Thoracic aorta (tissue), 2 donors: ENCODE measurements around the gene ITGA5. TPM values are rescaled to one million over a fixed set of nuclear protein-coding genes. Genes with fewer than 3 reads are reported as not detected.

Experiments used
- ATAC-seq: fragments of 150-250 bp; one replicate; pipeline ENCODE4 v1.8.0; 2017; ENCODE audit warnings: low read depth; ENCODE audit not compliant: insufficient number of reproducible peaks, low FRiP score
- DNase-seq: peaks from one replicate; pipeline ENCODE4 v3.0.0-alpha.2; 2020; ENCODE audit warnings: low spot score
- H3K27ac ChIP-seq, 2 donors: fragments of 200-600 bp; sonication (generic); 1 replicate in 1 of 2; 2 replicates in 1 of 2; pipeline ENCODE4 v1.5.1; 2016; ENCODE audit warnings: mild to moderate bottlenecking in 2 of 2, moderate library complexity in 2 of 2
- H3K27me3 ChIP-seq: fragments of 200-600 bp; sonication (generic); replicated peaks from 2 replicates; pipeline ENCODE4 v1.6.0; 2016; ENCODE audit warnings: mild to moderate bottlenecking; ENCODE audit not compliant: insufficient read depth
- H3K36me3 ChIP-seq: fragments of 200-600 bp; sonication (generic); one replicate; pipeline ENCODE4 v1.5.1; 2016
- H3K4me1 ChIP-seq, 2 donors: fragments of 200-600 bp; sonication (generic); 1 replicate in 1 of 2; 2 replicates in 1 of 2; pipeline versions ENCODE4 v1.5.1 to v1.6.0; 2016; ENCODE audit warnings: low read depth in 2 of 2, mild to moderate bottlenecking in 1 of 2; ENCODE audit not compliant: control insufficient read depth in 1 of 2
- H3K4me3 ChIP-seq: fragments of 200-600 bp; sonication (generic); 2 replicates; pipeline ENCODE4 v1.5.1; 2016; ENCODE audit warnings: mild to moderate bottlenecking
- H3K9me3 ChIP-seq: fragments of 200-600 bp; sonication (generic); 2 replicates; pipeline ENCODE4 v1.5.1; 2016
- CTCF ChIP-seq: fragments of 200-600 bp; sonication (generic); IDR thresholded peaks from one replicate; pipeline ENCODE4 v1.5.1; 2019; ENCODE audit warnings: antibody characterized with exemption
- total RNA-seq, 2 donors: library from RNA; depleted of rRNA; stranded (reverse); fragments of >200 nt; gene quantifications; one replicate each; pipeline versions ENCODE4 v1.1.0 to v1.2.3, GENCODE V29; 2016

ITGA5 gene
- total RNA-seq, 2 donors from 2014 or later: 752 to 847 TPM

GRCh38 chr12:54459355-54459754 lies 40.3 kb upstream of the ITGA5 start:
- Histone ChIP-seq H3K27ac (no peak overlapping the region), H3K36me3 (no peaks in the 10 kb centered on the region), H3K4me3 (no peak overlapping the region), H3K4me1 (no peaks in the 10 kb centered on the region), H3K9me3 (no peaks in the 10 kb centered on the region), H3K27me3 (no peaks in the 10 kb centered on the region)
- DNase-seq (no peak), ATAC-seq (no peak)
- no peak for TF ChIP-seq CTCF

DNA sequence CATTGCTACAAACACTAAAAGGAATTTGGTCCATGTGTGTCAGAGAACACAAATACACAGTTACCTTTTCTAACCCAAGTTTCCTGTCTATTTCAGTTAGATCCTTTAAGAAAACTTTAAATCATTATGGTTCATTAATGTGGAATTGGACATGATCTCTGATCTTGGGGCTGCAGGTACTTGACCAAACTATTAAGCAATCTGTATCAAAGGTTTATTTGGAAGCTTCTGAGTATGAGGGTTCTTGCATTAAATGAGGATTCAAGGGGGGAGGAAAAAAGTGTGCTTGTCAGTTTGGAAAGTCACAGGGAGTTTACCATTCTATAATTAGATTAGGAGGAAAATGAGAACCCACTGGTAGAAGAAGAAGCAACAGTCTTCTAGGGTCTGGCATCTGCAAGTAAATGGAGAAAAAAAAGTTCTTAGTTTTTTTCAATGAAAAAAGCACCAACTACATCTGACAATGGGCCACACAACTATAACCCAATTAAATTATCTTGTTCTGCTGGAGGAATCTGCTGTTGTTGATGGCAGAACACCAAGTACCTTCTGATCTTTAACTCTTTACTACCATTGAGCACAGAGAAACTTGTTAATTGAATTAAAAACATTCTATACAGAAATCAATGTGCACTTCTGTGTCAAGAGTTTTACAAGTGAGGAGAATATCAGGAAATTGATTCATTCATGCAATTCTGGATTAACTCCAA lies 36.8 kb upstream of the ITGA5 start:
- no peaks in the 10 kb centered on the region for H3K36me3 ChIP-seq

GRCh38 chr12:54452628-54453027 lies 33.6 kb upstream of the ITGA5 start:
- no peak for ATAC-seq
- no peaks in the 10 kb centered on the region for H3K4me1 ChIP-seq
- no peak for DNase-seq
- no peaks in the 10 kb centered on the region for H3K9me3 ChIP-seq
- H3K27me3 ChIP-seq: no peaks in the 10 kb centered on the region
- TF ChIP-seq CTCF: no peak
- H3K27ac ChIP-seq: no peak overlapping the region
- H3K36me3 ChIP-seq: no peaks in the 10 kb centered on the region
- no peak overlapping the region for H3K4me3 ChIP-seq

More for the DNA sequence above, 36.8 kb upstream of the ITGA5 start:
- no peaks in the 10 kb centered on the region for H3K4me1 ChIP-seq
- H3K4me3 ChIP-seq: no peak overlapping the region
- DNase-seq: no peak
- no peak for TF ChIP-seq CTCF
- no peaks in the 10 kb centered on the region for H3K27me3 ChIP-seq
- H3K9me3 ChIP-seq: no peaks in the 10 kb centered on the region
- no peak overlapping the region for H3K27ac ChIP-seq
- no peak for ATAC-seq

- H3K27me3 ChIP-seq: no peaks in the 10 kb centered on the region
- DNase-seq (no peak), ATAC-seq (no peak)
- no peaks in the 10 kb centered on the region for H3K36me3 ChIP-seq
- TF ChIP-seq CTCF: no peak
- no peak overlapping the region for H3K4me3 ChIP-seq
- H3K4me1 ChIP-seq: no peaks in the 10 kb centered on the region
- H3K9me3 ChIP-seq: no peaks in the 10 kb centered on the region
- no peak overlapping the region for H3K27ac ChIP-seq
These were observed 29.3 kb upstream of the ITGA5 start for GRCh38 chr12:54448344-54448743.

GRCh38 chr12:54447917-54448316 lies 28.9 kb upstream of the ITGA5 start:
- H3K36me3 ChIP-seq: no peaks in the 10 kb centered on the region
- DNase-seq: no peak
- H3K27me3 ChIP-seq: no peaks in the 10 kb centered on the region
- no peak for TF ChIP-seq CTCF
- no peak for ATAC-seq
- H3K4me3 ChIP-seq: no peak overlapping the region
- H3K9me3 ChIP-seq: no peaks in the 10 kb centered on the region
- no peaks in the 10 kb centered on the region for H3K4me1 ChIP-seq
- H3K27ac ChIP-seq: no peak overlapping the region
